Endometrium (tissue), 2 donors: ENCODE results near the gene NSD2.

Experiments used
- FAIRE-seq: peaks from 2 replicates; lab custom pipeline; 2012; peaks lifted over from hg19 to GRCh38; lab: Jason Lieb, UNC
- donor health status: control.
- donor health status: control.

NSD2 gene

DNA sequence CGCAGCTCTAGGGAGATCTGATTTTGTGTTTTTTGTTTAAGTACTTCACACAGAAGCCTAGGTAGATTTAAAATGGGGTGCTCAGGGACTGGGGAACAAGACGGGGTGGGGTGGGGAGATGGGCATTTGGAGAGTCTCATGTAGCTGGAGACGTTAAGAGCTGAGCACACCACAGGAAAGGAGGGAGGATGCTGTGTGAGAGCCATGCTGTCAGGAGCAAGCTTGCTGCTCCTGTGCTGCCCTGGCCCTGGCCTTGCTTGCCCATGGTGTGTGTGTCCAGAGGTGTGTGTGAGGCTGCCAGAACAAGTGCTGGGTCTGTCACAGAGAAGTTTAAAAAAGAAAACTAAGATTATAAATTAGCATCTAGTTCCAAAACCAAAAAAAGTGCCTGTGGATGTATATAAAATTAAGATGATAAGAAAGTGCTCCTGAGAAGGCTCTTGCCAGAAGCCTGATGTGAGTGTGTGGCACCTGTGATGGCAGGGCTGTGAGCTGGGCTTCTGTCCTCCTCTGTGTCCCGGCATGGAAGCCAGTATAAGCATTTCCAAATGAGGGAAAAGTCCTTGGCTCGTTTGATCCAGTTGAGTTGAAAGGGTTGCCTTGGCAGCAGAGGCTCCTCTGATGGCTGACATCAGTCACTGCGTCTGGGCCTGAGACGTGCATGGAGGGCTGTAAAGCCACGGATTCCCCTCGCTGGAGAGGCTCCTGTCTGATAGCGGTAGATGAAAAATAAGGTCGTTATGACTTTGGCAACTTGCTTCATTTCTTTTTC, 74.1 kb downstream of the NSD2 start:
- FAIRE-seq = no peak

- FAIRE-seq = no peak
Observed at GRCh38 chr4:1945912-1946311, 74.7 kb downstream of the NSD2 start.

- FAIRE-seq = no peak
Observed at GRCh38 chr4:1948232-1948631, 77.0 kb downstream of the NSD2 start.

- FAIRE-seq = no peak
Observed at GRCh38 chr4:1948892-1949436, 77.8 kb downstream of the NSD2 start.

DNA sequence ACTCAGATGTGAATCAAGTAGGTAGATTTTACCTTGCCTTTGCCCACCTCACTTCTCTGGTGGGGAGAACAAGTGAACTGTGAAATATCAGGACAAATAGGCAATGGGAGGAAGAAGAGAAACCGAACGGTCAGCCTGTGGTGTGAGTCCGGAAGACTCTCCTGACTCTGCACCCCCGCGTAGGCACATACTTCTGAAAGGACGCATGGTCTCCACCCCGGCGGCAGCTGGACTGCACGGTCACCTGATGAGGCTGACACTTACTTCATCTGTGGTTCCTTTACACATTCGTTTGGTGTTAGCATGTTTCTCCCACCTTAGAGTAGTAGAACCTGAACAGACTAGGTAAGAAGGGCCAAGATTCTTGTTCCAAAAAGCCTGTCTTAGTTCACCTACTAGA, 79.2 kb downstream of the NSD2 start:
- no peak for FAIRE-seq

- no peak for FAIRE-seq
Observed at GRCh38 chr4:1952058-1952700, 81.0 kb downstream of the NSD2 start.

- FAIRE-seq = no peak
Observed at GRCh38 chr4:1952719-1953118, 81.5 kb downstream of the NSD2 start.

DNA sequence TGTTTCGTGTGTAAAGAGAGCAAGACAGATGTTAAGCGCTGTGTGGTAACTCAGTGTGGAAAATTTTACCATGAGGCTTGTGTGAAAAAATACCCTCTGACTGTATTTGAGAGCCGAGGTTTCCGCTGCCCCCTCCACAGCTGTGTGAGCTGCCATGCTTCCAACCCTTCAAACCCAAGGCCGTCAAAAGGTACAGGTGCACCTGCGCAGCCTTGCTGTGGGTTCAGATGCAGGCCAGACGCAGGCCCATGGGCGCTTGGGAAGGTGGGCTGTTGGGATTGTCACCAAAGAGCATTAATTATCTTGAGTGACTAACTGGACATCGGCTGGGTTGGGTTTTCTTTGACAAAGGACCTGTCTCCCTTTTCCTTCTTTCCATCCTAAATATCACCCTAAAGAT, 82.1 kb downstream of the NSD2 start:
- FAIRE-seq = no peak

DNA sequence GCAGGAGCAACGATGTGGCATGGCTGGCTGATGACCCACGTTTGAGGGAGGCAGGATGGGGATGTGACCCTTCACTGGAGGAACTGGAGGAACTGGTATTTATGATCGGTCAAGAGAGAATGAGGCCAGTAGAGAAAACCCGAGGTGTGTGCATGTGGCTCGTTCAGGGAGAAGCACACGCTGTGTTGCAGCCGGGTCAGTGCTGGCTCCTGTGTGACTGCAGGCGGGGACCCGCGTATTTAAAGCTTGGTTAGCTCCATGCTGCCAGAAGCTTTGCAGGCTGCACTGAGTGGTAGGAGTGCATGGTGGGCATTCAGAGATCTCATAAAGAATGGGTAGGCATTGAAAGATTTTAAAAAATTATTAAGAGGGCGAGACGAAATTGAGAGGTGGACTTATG, 85.4 kb downstream of the NSD2 start:
- FAIRE-seq = no peak

DNA sequence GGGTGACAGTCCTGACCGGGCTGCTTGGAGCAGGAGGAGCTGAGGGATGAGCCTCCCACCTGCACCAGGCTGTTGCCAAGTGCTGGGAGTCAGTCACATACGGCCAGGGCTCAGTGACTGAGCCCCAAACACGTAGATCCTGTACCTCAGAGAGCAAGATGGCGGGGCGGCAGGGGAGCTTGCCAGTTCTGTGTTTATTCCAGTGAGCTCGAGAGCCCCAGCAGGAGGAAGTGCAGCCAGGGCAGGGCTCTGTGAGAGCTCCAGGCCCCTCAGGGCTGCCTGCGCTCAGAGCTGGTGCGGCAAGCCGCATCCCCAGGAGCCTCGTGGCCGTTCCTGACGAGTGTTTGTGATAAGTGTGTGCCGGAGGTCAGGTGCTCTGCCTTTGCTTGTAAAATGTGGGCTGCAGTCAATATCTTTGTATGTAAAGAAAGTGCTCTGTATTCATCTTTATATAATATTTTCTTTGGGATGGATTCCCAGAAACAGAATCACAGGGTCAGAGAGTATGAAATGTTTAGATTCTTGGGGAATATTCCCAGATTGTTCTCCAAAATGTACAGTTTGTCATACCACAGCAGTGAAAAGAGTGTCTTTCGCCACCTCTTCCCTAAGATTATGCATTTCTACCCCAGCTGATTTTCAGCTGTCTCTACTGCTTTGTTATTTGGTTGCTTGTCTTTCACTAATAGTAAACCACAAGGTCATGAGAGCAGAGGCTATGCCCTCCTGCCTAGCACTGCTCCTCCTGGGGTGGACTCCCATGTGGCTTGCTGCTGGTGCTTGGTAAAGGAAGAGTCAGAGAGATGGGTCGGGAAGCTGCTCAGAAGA, 87.3 kb downstream of the NSD2 start:
- FAIRE-seq = no peak

GRCh38 chr4:1959104-1959384, 87.9 kb downstream of the NSD2 start:
- FAIRE-seq = no peak

- FAIRE-seq = no peak
Observed at GRCh38 chr4:1960170-1960825, 89.1 kb downstream of the NSD2 start.

DNA sequence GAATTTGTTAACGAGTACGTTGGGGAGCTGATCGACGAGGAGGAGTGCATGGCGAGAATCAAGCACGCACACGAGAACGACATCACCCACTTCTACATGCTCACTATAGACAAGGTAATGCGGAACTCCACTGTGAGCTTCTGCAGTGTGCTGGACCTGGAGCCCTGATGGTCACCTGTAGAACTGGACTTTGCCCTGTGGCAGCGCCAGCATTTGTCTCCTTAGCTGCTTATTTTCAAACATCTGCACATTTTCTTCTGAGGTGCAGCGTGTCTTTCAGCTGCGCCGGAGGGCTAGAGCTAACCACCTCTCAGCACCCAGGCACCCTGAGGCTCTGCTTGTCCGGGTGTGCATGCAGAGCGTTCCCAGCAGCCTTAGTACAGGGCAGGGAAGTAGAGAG, 89.8 kb downstream of the NSD2 start:
- FAIRE-seq = no peak

DNA sequence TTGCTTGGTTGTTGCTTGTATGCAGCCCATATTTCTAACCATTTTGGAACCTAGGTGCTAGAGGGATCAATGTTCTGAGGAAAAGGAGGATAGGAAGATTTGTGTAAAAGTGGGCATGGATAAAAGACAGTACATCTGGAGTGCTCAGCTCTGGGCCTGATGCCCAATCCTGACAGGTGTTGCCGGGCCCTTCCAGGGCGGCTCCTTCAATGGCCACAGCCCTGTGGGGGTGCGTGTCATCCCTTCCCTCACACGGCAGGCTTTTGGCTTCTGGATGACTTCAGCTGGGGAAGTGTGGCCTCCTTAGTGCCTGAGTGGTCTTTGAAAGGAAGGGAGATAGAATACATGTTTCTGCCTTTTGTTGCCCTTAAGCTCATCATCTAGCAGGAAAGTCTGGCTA, 90.4 kb downstream of the NSD2 start:
- FAIRE-seq = no peak

DNA sequence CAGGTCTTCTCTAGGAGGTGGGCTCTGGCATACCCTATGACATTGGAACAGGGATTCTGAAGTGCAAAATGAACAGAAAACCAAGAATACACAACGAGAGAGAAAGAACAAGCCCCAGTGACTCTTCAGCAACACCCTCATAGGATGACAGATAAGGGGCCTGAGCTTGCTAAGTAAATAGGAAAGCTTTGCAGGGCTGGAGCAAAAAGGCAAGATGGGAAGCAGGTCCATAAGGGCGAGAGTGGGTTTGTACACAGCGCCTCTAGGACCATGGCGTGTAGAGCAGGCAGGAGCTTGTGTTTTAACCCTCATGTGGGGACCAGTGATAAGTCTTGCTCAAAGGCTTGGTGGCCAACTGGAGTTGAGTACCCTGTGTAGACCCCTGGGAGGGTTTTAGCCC, 91.8 kb downstream of the NSD2 start:
- FAIRE-seq = no peak

DNA sequence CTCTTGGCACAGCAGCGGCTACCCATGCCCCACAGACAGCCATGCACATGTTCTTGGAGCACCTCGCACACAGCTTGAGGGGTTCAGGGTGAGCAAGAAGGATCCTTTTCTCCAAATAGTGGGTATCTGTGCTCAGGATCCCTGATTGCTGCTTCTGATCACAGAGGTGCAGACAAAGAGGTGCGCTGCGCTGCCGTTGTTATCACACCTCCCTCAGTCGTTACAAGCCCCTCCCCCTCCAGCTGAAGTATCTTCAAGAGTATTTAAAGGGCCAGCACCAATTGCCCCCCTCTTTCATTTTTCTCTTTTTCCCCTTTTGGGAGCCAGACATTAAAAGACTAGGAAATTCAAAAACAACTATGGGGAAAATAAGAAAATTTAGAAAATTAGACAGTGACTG, 93.2 kb downstream of the NSD2 start:
- no peak for FAIRE-seq

GRCh38 chr4:1964971-1965370, 93.8 kb downstream of the NSD2 start:
- FAIRE-seq = no peak

DNA sequence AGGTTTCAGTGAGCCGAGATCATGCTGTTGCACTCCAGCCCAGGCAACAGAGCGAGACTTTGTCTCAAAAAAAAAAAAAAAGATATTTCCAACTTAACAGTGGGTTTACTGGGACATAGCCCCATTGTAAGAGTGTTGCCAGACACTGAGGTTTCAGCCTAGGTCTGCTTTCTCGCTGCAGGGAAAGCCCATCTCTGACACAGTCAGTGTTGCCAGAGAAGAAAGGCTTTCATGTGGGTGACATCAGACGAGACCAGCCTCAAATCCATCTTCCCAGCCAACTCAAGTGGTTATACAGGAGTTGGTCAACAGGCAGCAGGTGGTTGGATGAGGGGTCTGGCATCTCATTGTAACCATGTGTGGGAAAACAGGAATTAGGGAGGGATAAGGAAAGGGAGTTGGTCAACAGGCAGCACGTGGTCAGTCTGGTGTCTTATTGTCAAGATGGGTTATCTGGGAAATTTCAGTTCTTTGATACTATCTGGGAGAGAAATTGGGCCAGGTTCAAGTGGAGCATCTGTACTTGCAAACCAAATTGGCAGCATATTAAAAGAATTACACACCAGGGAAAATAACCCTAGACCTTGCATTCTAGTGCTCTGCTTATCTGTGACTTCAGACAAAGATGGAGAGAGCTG, 96.4 kb downstream of the NSD2 start:
- no peak for FAIRE-seq

- no peak for FAIRE-seq
Observed at GRCh38 chr4:1968686-1969295, 97.6 kb downstream of the NSD2 start.

- FAIRE-seq = no peak
Observed at GRCh38 chr4:1969928-1970723, 98.9 kb downstream of the NSD2 start.

GRCh38 chr4:1970926-1971325, 99.7 kb downstream of the NSD2 start:
- no peak for FAIRE-seq
